ENCODE measurements around the gene ANO1. TPM values are rescaled to one million over a fixed set of nuclear protein-coding genes. Genes with fewer than 3 reads are reported as not detected.
"Not testable (repeated sequence)": the region's sequence is repeated elsewhere in the genome, so short reads cannot be mapped to it uniquely, and the experiment has no call there.

The ANO1 gene
- total RNA-seq, 1 experiment from 2014 or later = 17.8 TPM

DNA sequence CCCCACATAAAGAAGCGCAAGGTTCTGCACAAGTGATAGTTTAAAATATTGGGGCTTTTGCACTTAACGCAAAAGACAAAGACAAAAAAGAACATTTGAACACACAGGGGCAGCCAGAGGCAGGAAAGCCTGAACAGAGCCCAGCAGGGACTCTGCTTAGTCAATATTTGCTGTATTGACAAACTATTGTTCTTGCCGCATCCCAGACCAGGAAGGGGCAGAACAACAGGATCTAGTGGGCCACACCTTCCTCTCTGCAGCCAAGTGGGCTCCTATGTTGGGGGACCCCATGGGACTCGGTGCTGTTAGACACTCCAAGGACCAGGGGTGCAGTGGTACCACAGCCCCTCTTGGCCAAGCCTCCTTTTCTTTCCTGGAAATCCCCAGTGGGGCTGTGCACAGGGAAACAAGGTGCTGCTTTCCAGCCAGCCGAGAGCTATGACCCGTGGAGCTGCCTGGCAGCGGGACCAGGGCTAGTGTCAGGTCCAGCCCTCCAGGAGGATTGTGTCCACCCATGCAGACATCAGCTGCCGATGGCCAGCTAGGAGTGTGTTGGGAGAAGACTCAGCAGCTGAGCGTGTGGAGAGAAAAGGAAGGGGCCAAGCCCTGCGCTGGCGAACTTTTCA lies 43.3 kb upstream of the ANO1 start:
- no TSS peak for BruUV-seq (replicated peaks)
- H3K27ac Mint-ChIP-seq (ENCODE audit: unreplicated experiment) = no peak overlapping the region
- TF ChIP-seq, protein P1, sequence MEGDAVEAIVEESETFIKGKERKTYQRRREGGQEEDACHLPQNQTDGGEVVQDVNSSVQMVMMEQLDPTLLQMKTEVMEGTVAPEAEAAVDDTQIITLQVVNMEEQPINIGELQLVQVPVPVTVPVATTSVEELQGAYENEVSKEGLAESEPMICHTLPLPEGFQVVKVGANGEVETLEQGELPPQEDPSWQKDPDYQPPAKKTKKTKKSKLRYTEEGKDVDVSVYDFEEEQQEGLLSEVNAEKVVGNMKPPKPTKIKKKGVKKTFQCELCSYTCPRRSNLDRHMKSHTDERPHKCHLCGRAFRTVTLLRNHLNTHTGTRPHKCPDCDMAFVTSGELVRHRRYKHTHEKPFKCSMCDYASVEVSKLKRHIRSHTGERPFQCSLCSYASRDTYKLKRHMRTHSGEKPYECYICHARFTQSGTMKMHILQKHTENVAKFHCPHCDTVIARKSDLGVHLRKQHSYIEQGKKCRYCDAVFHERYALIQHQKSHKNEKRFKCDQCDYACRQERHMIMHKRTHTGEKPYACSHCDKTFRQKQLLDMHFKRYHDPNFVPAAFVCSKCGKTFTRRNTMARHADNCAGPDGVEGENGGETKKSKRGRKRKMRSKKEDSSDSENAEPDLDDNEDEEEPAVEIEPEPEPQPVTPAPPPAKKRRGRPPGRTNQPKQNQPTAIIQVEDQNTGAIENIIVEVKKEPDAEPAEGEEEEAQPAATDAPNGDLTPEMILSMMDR (IDR thresholded peaks at IDR 0.05; ENCODE audit: unreplicated experiment) = no peak
- H3K36me3 Mint-ChIP-seq (ENCODE audit: insufficient read depth, unreplicated experiment) = no peaks in the 10 kb centered on the region
- peaks cover 23% of the 10 kb centered on the region for H3K27me3 Mint-ChIP-seq (ENCODE audit: unreplicated experiment)
- H3K4me3 Mint-ChIP-seq (ENCODE audit: low read depth, unreplicated experiment) = no peak overlapping the region
- peaks cover 14% of the 10 kb centered on the region for H3K9me3 Mint-ChIP-seq (ENCODE audit: low read depth, unreplicated experiment)
- H3K4me1 Mint-ChIP-seq (ENCODE audit: low read depth, unreplicated experiment) = peaks cover 10% of the 10 kb centered on the region
- no peak for DNase-seq
- CTCF ChIA-PET = no interaction called here
- intact Hi-C loops (cut with micrococcal nuclease; ENCODE audit: unreplicated experiment) = no loop called here

DNA sequence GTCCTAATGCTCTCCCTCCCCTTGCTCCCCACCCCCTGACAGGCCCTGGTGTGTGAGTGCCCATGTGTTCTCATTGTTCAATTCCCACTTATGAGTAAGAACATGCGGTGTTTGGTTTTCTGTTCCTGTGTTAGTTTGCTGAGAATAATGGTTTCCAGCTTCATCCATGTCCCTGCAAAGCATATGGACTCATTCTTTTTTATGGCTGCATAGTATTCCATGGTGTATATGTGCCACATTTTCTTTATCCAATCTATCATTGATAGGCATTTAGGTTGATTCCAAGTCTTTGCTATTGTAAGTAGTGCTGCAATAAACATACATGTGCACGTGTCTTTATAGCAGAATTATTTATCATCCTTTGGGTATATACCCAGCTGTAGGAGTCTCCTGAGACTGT lies 42.5 kb upstream of the ANO1 start:
- H3K36me3 Mint-ChIP-seq (ENCODE audit: insufficient read depth, unreplicated experiment); CTCF ChIA-PET; BruUV-seq (replicated peaks); DNase-seq; H3K27ac Mint-ChIP-seq (ENCODE audit: unreplicated experiment); intact Hi-C loops (cut with micrococcal nuclease; ENCODE audit: unreplicated experiment); H3K4me3 Mint-ChIP-seq (ENCODE audit: low read depth, unreplicated experiment): not testable (repeated sequence)
- H3K27me3 Mint-ChIP-seq (ENCODE audit: unreplicated experiment) = peaks cover 23% of the 10 kb centered on the region
- H3K4me1 Mint-ChIP-seq (ENCODE audit: low read depth, unreplicated experiment) = peaks cover 10% of the 10 kb centered on the region
- H3K9me3 Mint-ChIP-seq (ENCODE audit: low read depth, unreplicated experiment) = peaks cover 17% of the 10 kb centered on the region

DNA sequence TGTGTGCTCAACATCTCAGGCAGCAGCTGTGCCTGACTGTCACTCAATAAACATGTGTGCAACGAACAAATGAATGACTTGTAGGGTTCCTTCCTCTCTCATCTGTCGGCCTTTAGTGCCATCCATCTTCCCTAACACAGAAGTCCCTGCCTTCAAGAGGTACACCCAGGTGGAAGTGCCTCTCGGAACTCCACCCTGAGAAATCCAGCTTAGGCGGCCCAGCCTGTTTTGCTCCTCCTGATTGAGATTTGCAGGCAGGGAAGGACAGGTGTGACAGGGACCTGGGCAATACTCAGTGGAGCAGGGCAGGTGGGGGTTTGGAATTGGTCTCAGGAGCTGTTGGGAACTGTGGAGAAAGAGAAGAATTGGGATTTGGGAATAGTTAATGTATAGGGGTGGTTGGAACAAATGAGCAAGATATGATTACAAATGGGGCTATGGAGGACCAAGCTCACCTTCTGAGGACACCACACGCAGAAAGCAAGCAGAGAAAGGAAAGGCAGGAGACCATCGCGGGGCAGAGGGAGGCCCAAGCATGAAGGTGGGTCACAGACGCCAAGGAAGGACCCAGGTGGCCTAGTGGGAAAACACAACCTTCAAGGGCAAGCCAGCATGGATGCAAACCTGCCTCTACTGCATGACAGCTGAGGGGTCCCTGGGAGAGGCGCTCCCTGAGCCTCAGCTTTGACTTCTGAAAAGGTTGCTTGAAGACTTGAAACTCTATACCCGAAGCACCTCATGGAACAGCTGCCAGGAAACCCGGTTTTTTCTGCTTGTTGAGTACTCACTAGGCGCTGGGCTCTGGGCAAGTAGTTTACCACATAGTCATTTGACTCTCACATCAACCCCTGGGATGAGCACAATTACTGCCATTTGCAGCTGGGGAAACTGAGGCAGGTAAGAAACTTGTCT lies 40.9 kb upstream of the ANO1 start:
- CTCF ChIA-PET = no interaction called here
- TF ChIP-seq, protein P1 (IDR thresholded peaks at IDR 0.05; ENCODE audit: unreplicated experiment) = no peak
- peaks cover 18% of the 10 kb centered on the region for H3K27me3 Mint-ChIP-seq (ENCODE audit: unreplicated experiment)
- H3K27ac Mint-ChIP-seq (ENCODE audit: unreplicated experiment) = no peak overlapping the region
- BruUV-seq (replicated peaks) = no TSS peak
- no peaks in the 10 kb centered on the region for H3K36me3 Mint-ChIP-seq (ENCODE audit: insufficient read depth, unreplicated experiment)
- H3K4me3 Mint-ChIP-seq (ENCODE audit: low read depth, unreplicated experiment) = no peak overlapping the region
- DNase-seq = no peak
- intact Hi-C loops (cut with micrococcal nuclease; ENCODE audit: unreplicated experiment) = no loop called here
- H3K9me3 Mint-ChIP-seq (ENCODE audit: low read depth, unreplicated experiment) = peaks cover 20% of the 10 kb centered on the region
- H3K4me1 Mint-ChIP-seq (ENCODE audit: low read depth, unreplicated experiment) = peaks cover 10% of the 10 kb centered on the region

DNA sequence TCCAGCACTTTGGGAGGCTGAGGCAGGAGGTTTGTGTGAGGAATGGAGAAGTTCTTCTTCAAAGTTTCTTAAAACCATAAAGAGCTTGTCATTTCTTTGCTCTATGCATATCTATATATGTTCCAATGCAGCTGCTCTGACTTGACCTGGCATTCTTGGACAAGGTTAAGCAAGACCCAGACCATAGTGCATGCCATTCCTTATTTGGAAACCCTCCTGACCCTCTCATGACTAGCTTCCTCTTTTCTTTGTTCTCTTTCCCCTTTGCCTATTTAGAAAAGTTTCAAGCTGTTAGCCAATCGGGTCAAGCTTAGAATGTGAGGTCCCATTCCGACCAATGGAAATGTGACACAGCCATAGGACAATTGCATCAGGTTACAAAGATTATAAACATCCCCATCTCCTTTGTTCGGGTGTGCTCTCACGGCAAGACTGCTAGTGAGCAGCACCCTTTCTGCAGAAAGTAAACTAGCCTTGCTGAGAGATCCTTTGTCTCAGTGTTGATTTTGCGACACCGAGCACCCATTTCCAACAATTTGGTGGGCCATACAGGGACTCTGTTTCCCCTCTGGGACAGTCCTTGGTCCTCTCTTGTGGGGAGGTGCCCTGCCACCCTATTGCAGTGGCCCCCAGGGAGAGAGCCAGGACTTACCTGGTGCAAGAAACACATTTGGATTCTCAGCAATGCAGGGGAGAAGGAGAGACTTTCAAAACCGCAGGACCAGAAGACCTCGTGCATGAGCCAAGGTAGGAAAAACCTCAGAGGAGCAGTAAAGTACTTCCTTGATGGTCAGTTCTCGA lies 39.9 kb upstream of the ANO1 start:
- Mint-ChIP-seq H3K4me3 (ENCODE audit: low read depth, unreplicated experiment) (no peak overlapping the region), H3K4me1 (ENCODE audit: low read depth, unreplicated experiment) (peaks cover 10% of the 10 kb centered on the region), H3K27ac (ENCODE audit: unreplicated experiment) (no peak overlapping the region), H3K27me3 (ENCODE audit: unreplicated experiment) (peaks cover 15% of the 10 kb centered on the region), H3K9me3 (ENCODE audit: low read depth, unreplicated experiment) (peaks cover 27% of the 10 kb centered on the region), H3K36me3 (ENCODE audit: insufficient read depth, unreplicated experiment) (no peaks in the 10 kb centered on the region)
- CTCF ChIA-PET = no interaction called here
- BruUV-seq (replicated peaks) = no TSS peak
- no peak for DNase-seq
- TF ChIP-seq, protein P1 (IDR thresholded peaks at IDR 0.05; ENCODE audit: unreplicated experiment) = no peak
- intact Hi-C loops (cut with micrococcal nuclease; ENCODE audit: unreplicated experiment) = no loop called here
